Esophagus squamous epithelium (tissue), 5 donors: Measurements from ENCODE around the gene LPIN3. TPM values are rescaled to one million over a fixed set of nuclear protein-coding genes. Genes with fewer than 3 reads are reported as not detected.

Experiments used
- DNase-seq: peaks from one replicate; lab custom pipeline; 2025; lab: John Stamatoyannopoulos, UW
- H3K27ac ChIP-seq, 4 donors: fragments of 200-600 bp; sonication (generic); one replicate each; pipeline ENCODE4 v1.5.1; 2016 to 2019; ENCODE audit warnings: mild to moderate bottlenecking in 1 of 4
- H3K27me3 ChIP-seq, 4 donors: fragments of 200-600 bp; sonication (generic); 1 replicate in 3 of 4; 2 replicates in 1 of 4; pipeline versions ENCODE4 v1.5.1 to v1.6.0; 2017 to 2021; ENCODE audit warnings: antibody characterized with exemption in 1 of 4
- H3K36me3 ChIP-seq, 3 donors: fragments of 200-600 bp; sonication (generic); one replicate each; pipeline ENCODE4 v1.5.1; 2016 to 2019
- H3K4me1 ChIP-seq, 3 donors: fragments of 200-600 bp; sonication (generic); one replicate each; pipeline ENCODE4 v1.5.1; 2017 to 2019
- H3K4me3 ChIP-seq, 4 donors: fragments of 200-600 bp; sonication (generic); 1 replicate in 3 of 4; 2 replicates in 1 of 4; pipeline ENCODE4 v1.5.1; 2016 to 2019; ENCODE audit warnings: mild to moderate bottlenecking in 2 of 4, moderate library complexity in 1 of 4
- H3K9me3 ChIP-seq, 3 donors: fragments of 200-600 bp; sonication (generic); one replicate each; pipeline ENCODE4 v1.5.1; 2016 to 2019
- CTCF ChIP-seq, 6 experiments: fragments of 450-650 bp in 4 of 6; fragments of 200-600 bp in 2 of 6; sonication (generic) in 2 of 6; IDR thresholded peaks; one replicate each; pipeline ENCODE4 v1.5.1; 2016 to 2019; ENCODE audit warnings: antibody characterized with exemption in 6 of 6, mild to moderate bottlenecking in 4 of 6, moderate library complexity in 4 of 6
- POLR2A ChIP-seq, 4 donors: fragments of 450-650 bp; IDR thresholded peaks; one replicate each; pipeline ENCODE4 v1.6.1; 2017; ENCODE audit warnings: antibody characterized with exemption in 4 of 4, mild to moderate bottlenecking in 4 of 4, moderate library complexity in 3 of 4
- WGBS, 2 donors: methylation state at CpG; one replicate each; pipeline ENCODE4 v1.1.5; 2018; 5-methylcytosine and 5-hydroxymethylcytosine counted together
- intact Hi-C: fragments of 100-400 bp; cut with DNase I; formaldehyde crosslinking; loops from one replicate; pipeline ENCODE4 v1.15.0; 2022
- total RNA-seq, 4 donors: library from RNA; depleted of rRNA; stranded (reverse); fragments of >200 nt; gene quantifications; one replicate each; pipeline ENCODE4 v1.1.0, GENCODE V29; 2016
- donor health status: DM: yes; HTN: yes; CAD: no.

Gene LPIN3
- total RNA-seq, 4 donors from 2014 or later: 15.4 to 38.6 (median 32.9) TPM

GRCh38 chr20:41403604-41404003 is 63.0 kb downstream of the LPIN3 start:
- H3K4me3 ChIP-seq: no peak overlapping the region
- H3K36me3 ChIP-seq: peaks cover 0 to 55% (median 9%) of the 10 kb centered on the region in 3 donors

GRCh38 chr20:41405436-41405835 is 64.8 kb downstream of the LPIN3 start:
- H3K27ac ChIP-seq: no peak overlapping the region
- H3K36me3 ChIP-seq: peaks cover 0 to 74% (median 9%) of the 10 kb centered on the region in 3 donors
- no peaks in the 10 kb centered on the region for H3K27me3 ChIP-seq
- H3K9me3 ChIP-seq: no peaks in the 10 kb centered on the region
- intact Hi-C loops: loop anchor here (10.0 kb wide), 1 partner anchor 231 kb away; no protein-coding TSS in a partner anchor
- no peak overlapping the region for H3K4me3 ChIP-seq
- TF ChIP-seq POLR2A (IDR thresholded peaks at IDR 0.05) (no peak), CTCF (IDR thresholded peaks at IDR 0.05) (no peak)
- DNase-seq: no peak
- WGBS, 2 donors: 80 to 100% methylated on average over 2 of the region's 3 CpGs
- peaks cover 4 to 46% (median 9%) of the 10 kb centered on the region in 3 donors for H3K4me1 ChIP-seq

More at GRCh38 chr20:41403604-41404003, 63.0 kb downstream of the LPIN3 start:
- H3K4me1 ChIP-seq: peaks cover 14 to 49% (median 21%) of the 10 kb centered on the region in 3 donors
- TF ChIP-seq CTCF (IDR thresholded peaks at IDR 0.05) (no peak), POLR2A (IDR thresholded peaks at IDR 0.05) (no peak)
- 90 to 92% methylated on average over 12 of the region's 12 CpGs for WGBS, 2 donors
- intact Hi-C loops: loop anchor here (10.0 kb wide), 1 partner anchor 229 kb away; no protein-coding TSS in a partner anchor
- no peak for DNase-seq
- H3K27ac ChIP-seq: no peak overlapping the region
- no peaks in the 10 kb centered on the region for H3K27me3 ChIP-seq
- no peaks in the 10 kb centered on the region for H3K9me3 ChIP-seq

GRCh38 chr20:41406353-41406752 is 65.7 kb downstream of the LPIN3 start:
- Histone ChIP-seq H3K4me1 (peaks cover 4 to 48% (median 11%) of the 10 kb centered on the region in 3 donors), H3K4me3 (no peak overlapping the region), H3K36me3 (peaks cover 0 to 83% (median 9%) of the 10 kb centered on the region in 3 donors), H3K27me3 (no peaks in the 10 kb centered on the region), H3K27ac (peak overlapping the region in 1 of 4 donors; percentile 2), H3K9me3 (no peaks in the 10 kb centered on the region)
- 67 to 74% methylated on average over 8 to 10 of the region's 10 CpGs for WGBS, 2 donors
- intact Hi-C loops: loop anchor here (10.0 kb wide), 1 partner anchor 232 kb away; no protein-coding TSS in a partner anchor
- DNase-seq: no peak
- TF ChIP-seq POLR2A (IDR thresholded peaks at IDR 0.05): no peak
- TF ChIP-seq CTCF (IDR thresholded peaks at IDR 0.05): no peak

GRCh38 chr20:41406896-41407444 is 66.3 kb downstream of the LPIN3 start:
- peaks cover 3 to 88% (median 9%) of the 10 kb centered on the region in 3 donors for H3K36me3 ChIP-seq
- no peaks in the 10 kb centered on the region for H3K9me3 ChIP-seq
- intact Hi-C loops: loop anchor here (10.0 kb wide), 1 partner anchor 232 kb away; no protein-coding TSS in a partner anchor
- H3K27ac ChIP-seq: peak overlapping the region in 1 of 4 donors; percentile 2
- peaks cover 4 to 54% (median 17%) of the 10 kb centered on the region in 3 donors for H3K4me1 ChIP-seq
- H3K27me3 ChIP-seq: no peaks in the 10 kb centered on the region
- H3K4me3 ChIP-seq: no peak overlapping the region
- WGBS, 2 donors: 52 to 94% methylated on average over 3 to 6 of the region's 7 CpGs
- DNase-seq: no peak
- no peak for TF ChIP-seq POLR2A (IDR thresholded peaks at IDR 0.05)
- TF ChIP-seq CTCF (IDR thresholded peaks at IDR 0.05): no peak

GRCh38 chr20:41407607-41408006 is 67.0 kb downstream of the LPIN3 start:
- H3K27ac ChIP-seq: no peak overlapping the region
- no peaks in the 10 kb centered on the region for H3K27me3 ChIP-seq
- no peaks in the 10 kb centered on the region for H3K9me3 ChIP-seq
- H3K4me1 ChIP-seq: peaks cover 4 to 60% (median 19%) of the 10 kb centered on the region in 3 donors
- no peak overlapping the region for H3K4me3 ChIP-seq
- no peak for DNase-seq
- H3K36me3 ChIP-seq: peaks cover 5 to 94% (median 9%) of the 10 kb centered on the region in 3 donors
- intact Hi-C loops: loop anchor here (10.0 kb wide), 1 partner anchor 233 kb away; no protein-coding TSS in a partner anchor
- TF ChIP-seq POLR2A (IDR thresholded peaks at IDR 0.05) (no peak), CTCF (IDR thresholded peaks at IDR 0.05) (no peak)
- WGBS, 2 donors: 81 to 82% methylated on average over 5 to 10 of the region's 10 CpGs
